ENCODE results near the gene TMEM132D. TPM values are rescaled to one million over a fixed set of nuclear protein-coding genes. Genes with fewer than 3 reads are reported as not detected.

The TMEM132D gene
- total RNA-seq, 4 donors from 2014 or later = 0.15 to 0.94 TPM; not detected in 2

- H3K4me1 ChIP-seq = no peaks in the 10 kb centered on the region
- WGBS, 2 donors (ENCODE audit: low coverage in 1 of 2) = 72 to 88% methylated on average over 4 to 5 of the region's 13 CpGs
- H3K27me3 ChIP-seq = peaks cover 38% of the 10 kb centered on the region
- TF ChIP-seq POLR2AphosphoS5 (IDR thresholded peaks at IDR 0.05) (no peak), EP300 (IDR thresholded peaks at IDR 0.05) (no peak), CTCF (IDR thresholded peaks at IDR 0.05) (no peak), POLR2A (IDR thresholded peaks at IDR 0.05) (no peak)
- no peak for ATAC-seq
- no peak overlapping the region for H3K27ac ChIP-seq
- no peaks in the 10 kb centered on the region for H3K9me3 ChIP-seq
- H3K4me3 ChIP-seq = no peak overlapping the region
- no peaks in the 10 kb centered on the region for H3K36me3 ChIP-seq
These were observed 823.0 kb downstream of the TMEM132D start for GRCh38 chr12:129080821-129081220.

GRCh38 chr12:129080391-129080790 is 823.4 kb downstream of the TMEM132D start:
- no peak for ATAC-seq
- peaks cover 36% of the 10 kb centered on the region for H3K27me3 ChIP-seq
- WGBS, 2 donors (ENCODE audit: low coverage in 1 of 2) = 28 to 56% methylated on average over 5 of the region's 5 CpGs
- H3K27ac ChIP-seq = no peak overlapping the region
- H3K9me3 ChIP-seq = no peaks in the 10 kb centered on the region
- no peaks in the 10 kb centered on the region for H3K36me3 ChIP-seq
- no peak overlapping the region for H3K4me3 ChIP-seq
- TF ChIP-seq EP300 (IDR thresholded peaks at IDR 0.05) = no peak
- no peak for TF ChIP-seq CTCF (IDR thresholded peaks at IDR 0.05)
- no peak for TF ChIP-seq POLR2A (IDR thresholded peaks at IDR 0.05)
- no peak for TF ChIP-seq POLR2AphosphoS5 (IDR thresholded peaks at IDR 0.05)
- H3K4me1 ChIP-seq = no peaks in the 10 kb centered on the region

GRCh38 chr12:129079719-129080118 is 824.1 kb downstream of the TMEM132D start:
- 77 to 83% methylated on average over 5 of the region's 5 CpGs for WGBS, 2 donors (ENCODE audit: low coverage in 1 of 2)
- no peak overlapping the region for H3K4me3 ChIP-seq
- no peaks in the 10 kb centered on the region for H3K4me1 ChIP-seq
- no peaks in the 10 kb centered on the region for H3K9me3 ChIP-seq
- H3K27ac ChIP-seq = no peak overlapping the region
- ATAC-seq = no peak
- H3K27me3 ChIP-seq = peaks cover 29% of the 10 kb centered on the region
- H3K36me3 ChIP-seq = no peaks in the 10 kb centered on the region
- TF ChIP-seq POLR2AphosphoS5 (IDR thresholded peaks at IDR 0.05) = no peak
- no peak for TF ChIP-seq CTCF (IDR thresholded peaks at IDR 0.05)
- TF ChIP-seq POLR2A (IDR thresholded peaks at IDR 0.05) = no peak
- no peak for TF ChIP-seq EP300 (IDR thresholded peaks at IDR 0.05)

GRCh38 chr12:129076441-129077320 is 827.1 kb downstream of the TMEM132D start:
- H3K4me3 ChIP-seq = no peak overlapping the region
- H3K9me3 ChIP-seq = no peaks in the 10 kb centered on the region
- TF ChIP-seq EP300 (IDR thresholded peaks at IDR 0.05) (no peak), POLR2AphosphoS5 (IDR thresholded peaks at IDR 0.05) (no peak), POLR2A (IDR thresholded peaks at IDR 0.05) (no peak), CTCF (IDR thresholded peaks at IDR 0.05) (no peak)
- no peak overlapping the region for H3K27ac ChIP-seq
- H3K27me3 ChIP-seq = peaks cover 17% of the 10 kb centered on the region
- ATAC-seq = no peak
- WGBS, 2 donors (ENCODE audit: low coverage in 1 of 2) = 40 to 45% methylated on average over 7 to 9 of the region's 13 CpGs
- no peaks in the 10 kb centered on the region for H3K36me3 ChIP-seq
- no peaks in the 10 kb centered on the region for H3K4me1 ChIP-seq

All from gastroesophageal sphincter (tissue), 4 donors.